HCT116 (cell line): Measurements from ENCODE around the gene SEMA3G. TPM values are rescaled to one million over a fixed set of nuclear protein-coding genes. Genes with fewer than 3 reads are reported as not detected.

Source experiments
- ATAC-seq: fragments of 200-7000 bp; cut with Tn5 transposase; 2 replicates; pipeline ENCODE4 v1.9.1; 2020; ENCODE audit warnings: mild to moderate bottlenecking, moderate library complexity
- BruUV-seq: library from RNA; stranded (reverse); fragments of 400-500 nt; replicated peaks from 2 replicates; lab custom pipeline; 2021; lab: Mats Ljungman, UMichigan
- CTCF ChIA-PET: fragments of 300-600 bp; sonication (Branson Sonifier 250); formaldehyde crosslinking; loops from one replicate; lab custom pipeline; 2021; ENCODE audit warnings: antibody characterized with exemption; lab: Charles Lee
- POLR2A ChIA-PET: fragments of 300-600, 350-600 bp; sonication (Branson Sonifier 250); formaldehyde crosslinking; loops from one replicate; lab custom pipeline; 2021; ENCODE audit warnings: antibody characterized with exemption; lab: Charles Lee
- RAD21 ChIA-PET, 2 experiments: fragments of 300-600 bp; sonication (Branson Sonifier 250); formaldehyde crosslinking; loops; one replicate each; lab custom pipeline; 2023; ENCODE audit warnings: low total read pairs in 2 of 2; ENCODE audit not compliant: uncharacterized antibody in 2 of 2, unreplicated experiment in 2 of 2, low non-redundant PET in 1 of 2; lab: Charles Lee
- DNase-seq: peaks from one replicate; pipeline ENCODE4 v3.0.0-alpha.2; 2010; ENCODE audit warnings: low read depth, low spot score
- H2AFZ ChIP-seq: fragments of 200-600 bp; shearing (Covaris generic), sonication (generic); 2 replicates; pipeline ENCODE4 v1.6.1; 2017; ENCODE audit warnings: low read depth, mixed run types, mixed read lengths, antibody characterized with exemption, low read length; ENCODE audit not compliant: poor library complexity, severe bottlenecking
- H3K27ac ChIP-seq: 2 replicates; pipeline ENCODE4 v1.5.1; 2012; ENCODE audit warnings: low read depth, low read length
- H3K27me3 ChIP-seq: fragments of 200-600 bp; sonication (generic); 2 replicates; pipeline ENCODE4 v1.6.1; 2016; ENCODE audit warnings: mixed run types, low read length, mixed read lengths; ENCODE audit not compliant: insufficient read depth
- H3K36me3 ChIP-seq, 2 experiments: fragments of 200-500 bp in 1 of 2; fragments of 200-600 bp in 1 of 2; sonication (Bioruptor generic) in 1 of 2; sonication (generic) in 1 of 2; 2 replicates each; pipeline versions ENCODE4 v1.5.1 to v1.6.1; 2014 to 2016; ENCODE audit warnings: low read length in 2 of 2, inconsistent platforms in 1 of 2, mixed read lengths in 1 of 2, mixed run types in 1 of 2; ENCODE audit not compliant: insufficient read depth in 2 of 2, control insufficient read depth in 1 of 2
- H3K4me1 ChIP-seq, 2 experiments: fragments of 200-600 bp in 1 of 2; sonication (generic) in 1 of 2; 2 replicates each; pipeline versions ENCODE4 v1.5.1 to v1.6.1; 2012 to 2017; ENCODE audit warnings: low read length in 2 of 2, inconsistent platforms in 1 of 2, mild to moderate bottlenecking in 1 of 2, mixed read lengths in 1 of 2, mixed run types in 1 of 2, moderate library complexity in 1 of 2; ENCODE audit not compliant: insufficient read depth in 2 of 2, control insufficient read depth in 1 of 2
- H3K4me2 ChIP-seq: fragments of 200-600 bp; sonication (generic); 2 replicates; pipeline ENCODE4 v1.6.1; 2017; ENCODE audit warnings: mixed run types, low read length, mixed read lengths
- H3K4me3 ChIP-seq, 2 experiments: fragments of 200-600 bp in 1 of 2; sonication (generic) in 1 of 2; replicated peaks in 1 of 2; 2 replicates each; pipeline ENCODE4 v1.5.1; 2011 to 2016; ENCODE audit warnings: low read length in 2 of 2, control low read depth in 1 of 2, low read depth in 1 of 2, mild to moderate bottlenecking in 1 of 2, mixed read lengths in 1 of 2, mixed run types in 1 of 2
- H3K79me2 ChIP-seq: fragments of 200-600 bp; sonication (generic); 2 replicates; pipeline ENCODE4 v1.6.1; 2017; ENCODE audit warnings: mild to moderate bottlenecking, mixed run types, low read length, moderate library complexity, mixed read lengths; ENCODE audit not compliant: insufficient read depth
- H3K9ac ChIP-seq: fragments of 200-600 bp; sonication (generic); 2 replicates; pipeline ENCODE4 v1.6.1; 2016; ENCODE audit warnings: low read length, mixed read lengths
- H3K9me2 ChIP-seq: fragments of 200-600 bp; sonication (generic), shearing (Covaris generic); 2 replicates; pipeline ENCODE4 v1.6.1; 2017; ENCODE audit warnings: mixed run types, mild to moderate bottlenecking, moderate library complexity; ENCODE audit not compliant: insufficient read depth
- H3K9me3 ChIP-seq, 2 experiments: fragments of 200-500 bp in 1 of 2; fragments of 200-600 bp in 1 of 2; sonication (Bioruptor generic) in 1 of 2; sonication (generic) in 1 of 2; 2 replicates each; pipeline ENCODE4 v1.6.1; 2014 to 2017; ENCODE audit warnings: low read length in 2 of 2, mixed read lengths in 2 of 2, inconsistent platforms in 1 of 2, low read depth in 1 of 2, mild to moderate bottlenecking in 1 of 2, mixed run types in 1 of 2, moderate library complexity in 1 of 2; ENCODE audit not compliant: control insufficient read depth in 1 of 2, insufficient read depth in 1 of 2
- H4K20me1 ChIP-seq: fragments of 200-600 bp; sonication (generic), shearing (Covaris generic); 2 replicates; pipeline ENCODE4 v1.6.1; 2017; ENCODE audit warnings: mixed run types, mild to moderate bottlenecking, moderate library complexity; ENCODE audit not compliant: insufficient read depth
- CBX3 ChIP-seq: IDR thresholded peaks from 2 replicates; pipeline ENCODE4 v1.6.1; 2012; ENCODE audit warnings: low read depth
- EGR1 ChIP-seq: IDR thresholded peaks from 2 replicates; pipeline ENCODE4 v1.6.1; 2012; ENCODE audit warnings: low read depth
- ELF1 ChIP-seq: IDR thresholded peaks from 2 replicates; pipeline ENCODE4 v1.6.1; 2012; ENCODE audit warnings: low read depth, borderline replicate concordance
- EZH2 ChIP-seq: fragments of 200-600 bp; sonication (generic); IDR thresholded peaks from 2 replicates; pipeline ENCODE4 v1.6.1; 2017; ENCODE audit warnings: antibody characterized with exemption, mixed run types
- EZH2phosphoT487 ChIP-seq: fragments of 200-600 bp; IDR thresholded peaks from 2 replicates; pipeline ENCODE4 v1.6.1; 2018; ENCODE audit warnings: antibody characterized with exemption, borderline replicate concordance
- FOSL1 ChIP-seq: IDR thresholded peaks from 2 replicates; pipeline ENCODE4 v1.6.1; 2012; ENCODE audit warnings: low read depth
- JUND ChIP-seq: IDR thresholded peaks from 2 replicates; pipeline ENCODE4 v1.6.1; 2012
- RAD21 ChIP-seq: IDR thresholded peaks from 2 replicates; pipeline ENCODE4 v1.6.1; 2012; ENCODE audit warnings: low read depth, mild to moderate bottlenecking
- SIN3A ChIP-seq: IDR thresholded peaks from 2 replicates; pipeline ENCODE4 v1.6.1; 2012; ENCODE audit warnings: low read depth
- SP1 ChIP-seq: IDR thresholded peaks from 2 replicates; pipeline ENCODE4 v1.6.1; 2012; ENCODE audit warnings: low read depth
- TCF7L2 ChIP-seq: IDR thresholded peaks from 2 replicates; pipeline ENCODE4 v1.7.0; 2011; ENCODE audit warnings: borderline replicate concordance, inconsistent platforms; ENCODE audit not compliant: insufficient read depth, insufficient read length; ENCODE audit errors: extremely low read depth
- ZFX ChIP-seq: fragments of 450-650 bp; IDR thresholded peaks from 2 replicates; pipeline ENCODE4 v1.6.1; 2017
- intact Hi-C: fragments of 100-400 bp; cut with micrococcal nuclease; formaldehyde crosslinking; loops from 2 replicates; pipeline ENCODE4 v1.10.0; 2022
- total RNA-seq: library from RNA; stranded (reverse); gene quantifications from one replicate; pipeline ENCODE4 v1.2.1, GENCODE V29; 2021; ENCODE audit not compliant: unreplicated experiment
- TF ChIP-seq, protein P1 (sequence below), 3 experiments: fragments of 200-600 bp in 1 of 3; sonication (generic) in 1 of 3; IDR thresholded peaks in 2 of 3; conservative IDR thresholded peaks in 1 of 3; 2 replicates each; pipeline ENCODE4 v1.5.1; 2012 to 2017; ENCODE audit warnings: low read depth in 2 of 3, low read length in 2 of 3, antibody characterized with exemption in 1 of 3, borderline replicate concordance in 1 of 3, control low read depth in 1 of 3, mild to moderate bottlenecking in 1 of 3, mixed read lengths in 1 of 3, mixed run types in 1 of 3, moderate library complexity in 1 of 3; ENCODE audit not compliant: insufficient read depth in 1 of 3
- TF ChIP-seq, protein P2 (sequence below): IDR thresholded peaks from 2 replicates; pipeline ENCODE4 v1.6.1; 2012; ENCODE audit warnings: low read depth
- TF ChIP-seq, protein P3 (sequence below): IDR thresholded peaks from 2 replicates; pipeline ENCODE4 v1.6.1; 2012

The SEMA3G gene
- total RNA-seq, 1 experiment from 2014 or later, result 4.2 TPM

DNA sequence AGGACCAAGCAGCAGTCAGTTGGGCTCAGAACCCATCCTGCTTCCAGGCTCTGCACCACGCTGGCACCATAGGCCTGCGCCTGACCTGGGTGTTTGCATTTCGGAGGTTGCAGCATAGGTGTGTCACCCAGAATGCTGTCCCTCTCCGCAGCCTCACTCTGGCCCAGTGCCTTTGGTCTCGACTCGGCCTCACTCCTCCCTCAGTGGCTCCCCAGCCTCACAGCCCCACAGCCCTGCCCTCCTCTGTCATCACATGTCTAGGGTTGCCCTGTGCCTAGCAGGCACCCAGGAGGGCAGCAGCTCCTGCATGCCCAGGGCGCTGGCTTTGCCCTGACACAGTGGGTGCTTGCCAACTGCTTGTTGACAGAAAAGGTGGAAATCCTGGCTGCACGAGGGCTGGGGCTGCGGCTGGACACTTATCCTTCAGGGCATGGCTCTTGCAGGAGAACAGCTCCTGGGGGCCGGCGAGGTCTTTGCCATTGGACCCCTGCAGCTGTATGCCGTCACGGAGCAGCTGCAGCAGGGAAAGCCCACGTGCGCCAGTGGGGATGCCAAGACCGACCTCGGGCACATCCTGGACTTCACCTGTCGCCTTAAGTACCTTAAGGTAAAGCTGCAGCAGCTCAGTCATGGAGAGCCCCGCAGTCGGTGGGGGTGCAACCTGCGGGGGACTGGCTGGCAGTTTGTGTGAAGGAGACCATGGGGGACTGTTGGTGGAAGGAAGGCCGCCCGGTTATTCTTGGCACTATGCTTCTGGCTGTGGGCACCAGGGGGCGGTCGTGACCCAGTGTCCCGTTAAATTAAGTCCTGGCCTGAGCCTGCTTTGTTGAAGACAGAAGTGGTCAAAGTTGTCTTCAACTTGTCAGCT is 26.7 kb upstream of the SEMA3G start:
- H3K9ac ChIP-seq, result no peak overlapping the region
- peaks cover 14% of the 10 kb centered on the region for H3K79me2 ChIP-seq
- no peak overlapping the region for H3K4me3 ChIP-seq
- H3K27ac ChIP-seq, result no peak overlapping the region
- TF ChIP-seq TCF7L2, result no peak
- no peak for TF ChIP-seq CBX3
- TF ChIP-seq JUND, result no peak
- TF ChIP-seq ELF1, result no peak
- TF ChIP-seq EZH2, result no peak
- TF ChIP-seq SIN3A, result no peak
- TF ChIP-seq, protein P1, sequence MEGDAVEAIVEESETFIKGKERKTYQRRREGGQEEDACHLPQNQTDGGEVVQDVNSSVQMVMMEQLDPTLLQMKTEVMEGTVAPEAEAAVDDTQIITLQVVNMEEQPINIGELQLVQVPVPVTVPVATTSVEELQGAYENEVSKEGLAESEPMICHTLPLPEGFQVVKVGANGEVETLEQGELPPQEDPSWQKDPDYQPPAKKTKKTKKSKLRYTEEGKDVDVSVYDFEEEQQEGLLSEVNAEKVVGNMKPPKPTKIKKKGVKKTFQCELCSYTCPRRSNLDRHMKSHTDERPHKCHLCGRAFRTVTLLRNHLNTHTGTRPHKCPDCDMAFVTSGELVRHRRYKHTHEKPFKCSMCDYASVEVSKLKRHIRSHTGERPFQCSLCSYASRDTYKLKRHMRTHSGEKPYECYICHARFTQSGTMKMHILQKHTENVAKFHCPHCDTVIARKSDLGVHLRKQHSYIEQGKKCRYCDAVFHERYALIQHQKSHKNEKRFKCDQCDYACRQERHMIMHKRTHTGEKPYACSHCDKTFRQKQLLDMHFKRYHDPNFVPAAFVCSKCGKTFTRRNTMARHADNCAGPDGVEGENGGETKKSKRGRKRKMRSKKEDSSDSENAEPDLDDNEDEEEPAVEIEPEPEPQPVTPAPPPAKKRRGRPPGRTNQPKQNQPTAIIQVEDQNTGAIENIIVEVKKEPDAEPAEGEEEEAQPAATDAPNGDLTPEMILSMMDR (IDR thresholded peaks at IDR 0.05 in 2 of 3, conservative IDR thresholded peaks at IDR 0.05 in 1 of 3; ENCODE audit: borderline replicate concordance in 1 of 3, insufficient read depth in 1 of 3, low read depth in 2 of 3, low read length in 2 of 3), result peak; percentile 41 to 77 (median 73); a peak in 5 of 6 replicates
- no peak for TF ChIP-seq SP1
- TF ChIP-seq FOSL1, result no peak
- TF ChIP-seq EZH2phosphoT487, result no peak
- no peak for TF ChIP-seq EGR1
- no peak for TF ChIP-seq ZFX
- TF ChIP-seq, protein P2, sequence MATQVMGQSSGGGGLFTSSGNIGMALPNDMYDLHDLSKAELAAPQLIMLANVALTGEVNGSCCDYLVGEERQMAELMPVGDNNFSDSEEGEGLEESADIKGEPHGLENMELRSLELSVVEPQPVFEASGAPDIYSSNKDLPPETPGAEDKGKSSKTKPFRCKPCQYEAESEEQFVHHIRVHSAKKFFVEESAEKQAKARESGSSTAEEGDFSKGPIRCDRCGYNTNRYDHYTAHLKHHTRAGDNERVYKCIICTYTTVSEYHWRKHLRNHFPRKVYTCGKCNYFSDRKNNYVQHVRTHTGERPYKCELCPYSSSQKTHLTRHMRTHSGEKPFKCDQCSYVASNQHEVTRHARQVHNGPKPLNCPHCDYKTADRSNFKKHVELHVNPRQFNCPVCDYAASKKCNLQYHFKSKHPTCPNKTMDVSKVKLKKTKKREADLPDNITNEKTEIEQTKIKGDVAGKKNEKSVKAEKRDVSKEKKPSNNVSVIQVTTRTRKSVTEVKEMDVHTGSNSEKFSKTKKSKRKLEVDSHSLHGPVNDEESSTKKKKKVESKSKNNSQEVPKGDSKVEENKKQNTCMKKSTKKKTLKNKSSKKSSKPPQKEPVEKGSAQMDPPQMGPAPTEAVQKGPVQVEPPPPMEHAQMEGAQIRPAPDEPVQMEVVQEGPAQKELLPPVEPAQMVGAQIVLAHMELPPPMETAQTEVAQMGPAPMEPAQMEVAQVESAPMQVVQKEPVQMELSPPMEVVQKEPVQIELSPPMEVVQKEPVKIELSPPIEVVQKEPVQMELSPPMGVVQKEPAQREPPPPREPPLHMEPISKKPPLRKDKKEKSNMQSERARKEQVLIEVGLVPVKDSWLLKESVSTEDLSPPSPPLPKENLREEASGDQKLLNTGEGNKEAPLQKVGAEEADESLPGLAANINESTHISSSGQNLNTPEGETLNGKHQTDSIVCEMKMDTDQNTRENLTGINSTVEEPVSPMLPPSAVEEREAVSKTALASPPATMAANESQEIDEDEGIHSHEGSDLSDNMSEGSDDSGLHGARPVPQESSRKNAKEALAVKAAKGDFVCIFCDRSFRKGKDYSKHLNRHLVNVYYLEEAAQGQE, result no peak
- peak; percentile 75 for TF ChIP-seq RAD21
- TF ChIP-seq, protein P3, sequence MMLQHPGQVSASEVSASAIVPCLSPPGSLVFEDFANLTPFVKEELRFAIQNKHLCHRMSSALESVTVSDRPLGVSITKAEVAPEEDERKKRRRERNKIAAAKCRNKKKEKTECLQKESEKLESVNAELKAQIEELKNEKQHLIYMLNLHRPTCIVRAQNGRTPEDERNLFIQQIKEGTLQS, result no peak
- TF ChIP-seq, all 23 proteins: peak for 2
- Histone ChIP-seq H4K20me1 (no peaks in the 10 kb centered on the region), H3K4me1 (no peaks in the 10 kb centered on the region), H3K9me2 (no peaks in the 10 kb centered on the region), H3K27me3 (no peaks in the 10 kb centered on the region), H3K9me3 (no peaks in the 10 kb centered on the region), H3K36me3 (peaks cover 26 to 35% of the 10 kb centered on the region in 2 experiments), H3K4me2 (no peak overlapping the region), H2AFZ (no peak overlapping the region)
- DNase-seq (no peak), ATAC-seq (peak; percentile 92)
- no TSS peak for BruUV-seq
- ChIA-PET CTCF (no interaction called here), RAD21 (no interaction called here), POLR2A (no interaction called here)
- intact Hi-C loops, result loop anchor here (1.0 to 10.0 kb wide), 2 partner anchors 211 to 603 kb away; no protein-coding TSS in a partner anchor
